ENCODE data around the gene NDUFS8.

NDUFS8 gene

DNA sequence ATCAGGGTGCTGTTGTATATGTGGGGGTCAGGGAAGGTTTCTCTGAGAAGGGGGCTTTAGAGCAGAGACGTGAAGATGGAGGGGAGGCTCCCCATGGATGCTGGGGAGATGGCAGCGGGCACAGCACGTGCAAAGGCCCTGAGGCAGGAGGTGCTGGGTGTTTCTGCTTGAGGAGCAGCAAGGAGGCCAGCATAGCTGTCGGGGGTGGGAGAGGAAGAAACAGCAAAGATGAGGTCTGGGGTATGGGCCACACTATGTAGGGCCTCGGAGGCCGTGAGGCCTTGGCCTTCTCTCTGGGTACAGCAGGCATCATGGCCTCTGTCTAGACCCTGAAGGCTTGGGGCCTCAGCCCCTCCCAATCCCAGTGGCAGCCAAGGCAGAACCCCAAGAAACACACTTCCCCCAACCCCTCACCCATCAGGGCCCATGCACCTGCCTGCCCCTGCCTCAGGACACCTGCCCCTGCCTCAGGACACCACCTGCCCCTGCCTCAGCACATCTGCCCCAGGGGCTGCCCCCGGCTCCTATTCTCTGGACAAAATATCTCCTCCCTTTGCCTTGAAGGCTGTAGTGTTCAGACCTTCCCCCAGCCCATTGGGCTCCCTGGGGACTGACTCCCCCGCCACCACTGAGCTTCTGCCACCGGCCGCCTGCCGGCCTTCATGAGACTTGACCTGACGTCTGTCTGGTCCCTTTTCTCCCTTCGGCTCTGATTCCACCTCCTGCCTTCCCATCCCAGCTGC lies 14.1 kb upstream of the NDUFS8 start:
- Histone ChIP-seq H3K4me3 (ENCODE audit: insufficient read depth, low read depth, low read length) (no peak overlapping the region), H3K4me1 (ENCODE audit: control insufficient read depth, insufficient read depth, low read length) (peaks cover 25% of the 10 kb centered on the region), H3K27ac (ENCODE audit: insufficient read depth, low read depth, low read length, poor library complexity, severe bottlenecking) (no peak overlapping the region), H3K9me3 (ENCODE audit: control insufficient read depth, low read length) (no peaks in the 10 kb centered on the region), H3K36me3 (ENCODE audit: control insufficient read depth, insufficient read depth, low read length) (no peaks in the 10 kb centered on the region), H3K27me3 (ENCODE audit: control insufficient read depth, insufficient read depth, low read length, poor library complexity, severe bottlenecking) (no peaks in the 10 kb centered on the region)
- WGBS, 2 experiments: 73 to 74% methylated on average over 13 of the region's 13 CpGs

DNA sequence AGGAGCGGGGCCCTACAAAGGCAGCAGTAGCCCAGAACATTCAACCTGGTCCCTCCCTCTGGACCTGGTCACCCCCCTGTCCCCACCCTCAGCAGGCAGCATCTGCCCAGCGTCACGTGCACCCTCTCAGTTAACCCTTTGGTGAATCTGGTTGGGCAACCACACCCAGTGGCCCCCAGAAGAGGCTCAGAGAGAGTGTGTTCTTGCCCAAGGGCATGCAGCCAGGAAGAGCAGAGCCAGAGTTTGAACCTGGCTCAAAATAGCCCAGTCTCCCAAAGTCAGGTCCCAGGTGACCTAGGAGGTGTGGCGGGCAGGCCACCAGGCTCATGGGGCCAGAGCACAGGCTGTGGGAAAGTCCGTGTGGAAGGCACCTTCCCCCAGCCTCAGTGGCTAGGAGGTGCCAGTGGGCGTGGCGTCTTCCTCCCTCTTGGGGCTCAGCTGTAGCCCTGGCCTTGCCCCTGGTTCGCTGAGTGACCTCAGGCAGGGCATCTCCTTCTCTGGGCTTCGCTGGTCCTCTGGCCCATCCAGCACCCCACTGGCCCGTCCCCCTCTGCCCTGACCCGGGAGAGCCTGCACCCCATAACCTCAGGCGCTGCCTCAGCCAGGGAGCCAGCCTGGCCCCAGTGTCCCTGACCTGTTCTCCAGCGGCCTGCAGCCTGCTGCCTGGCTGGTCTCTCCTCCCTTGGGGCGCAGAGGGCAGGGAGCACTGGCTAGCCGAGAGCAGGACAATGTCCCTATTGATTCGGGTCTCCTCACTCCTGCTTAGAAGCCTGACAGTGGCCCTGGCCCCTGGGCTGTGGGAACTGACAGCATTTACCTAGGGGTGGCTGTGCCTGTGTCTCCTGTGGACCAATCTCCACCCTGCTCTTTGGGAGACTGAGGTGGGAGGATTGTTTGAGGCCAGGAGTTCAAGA lies 13.3 kb upstream of the NDUFS8 start:
- Histone ChIP-seq H3K27ac (ENCODE audit: insufficient read depth, low read depth, low read length, poor library complexity, severe bottlenecking) (no peak overlapping the region), H3K36me3 (ENCODE audit: control insufficient read depth, insufficient read depth, low read length) (no peaks in the 10 kb centered on the region), H3K27me3 (ENCODE audit: control insufficient read depth, insufficient read depth, low read length, poor library complexity, severe bottlenecking) (no peaks in the 10 kb centered on the region), H3K9me3 (ENCODE audit: control insufficient read depth, low read length) (no peaks in the 10 kb centered on the region), H3K4me1 (ENCODE audit: control insufficient read depth, insufficient read depth, low read length) (peaks cover 19% of the 10 kb centered on the region), H3K4me3 (ENCODE audit: insufficient read depth, low read depth, low read length) (no peak overlapping the region)
- 76 to 78% methylated on average over 16 of the region's 16 CpGs for WGBS, 2 experiments

DNA sequence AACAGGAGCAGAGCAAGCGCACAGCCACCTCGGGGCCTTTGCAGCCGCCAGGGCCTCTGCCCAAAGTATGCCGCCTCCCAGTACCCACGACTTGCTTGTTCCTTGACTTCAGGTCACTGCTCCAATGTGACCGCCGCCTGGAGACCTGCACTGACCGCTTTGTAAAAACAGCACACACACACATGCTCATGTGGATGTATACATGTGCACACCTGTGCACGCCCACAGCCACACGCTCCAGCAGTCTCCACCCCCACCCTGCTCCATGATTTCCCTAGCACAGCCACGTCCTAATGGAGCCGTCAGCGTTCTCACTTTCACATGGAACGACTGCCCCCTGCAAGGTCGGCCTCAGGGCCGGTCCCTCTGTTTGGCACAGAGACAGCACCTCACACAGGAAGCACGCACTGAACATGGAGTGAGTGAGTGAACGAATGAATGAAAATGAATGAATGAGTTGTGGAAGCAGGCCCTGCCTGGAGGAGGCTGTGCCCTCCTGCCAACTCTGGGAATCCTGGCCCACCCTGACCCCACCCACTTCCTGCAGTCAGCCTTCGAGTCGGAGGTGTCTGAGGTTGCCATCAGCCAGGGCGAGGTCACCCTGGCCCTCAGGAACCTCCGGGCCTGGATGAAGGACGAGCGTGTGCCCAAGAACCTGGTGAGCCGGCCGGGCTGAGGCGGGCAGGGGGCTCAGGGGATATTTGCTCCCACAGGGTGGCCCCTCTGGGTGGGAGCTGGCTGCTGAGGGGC lies 12.3 kb upstream of the NDUFS8 start:
- no peaks in the 10 kb centered on the region for H3K27me3 ChIP-seq (ENCODE audit: control insufficient read depth, insufficient read depth, low read length, poor library complexity, severe bottlenecking)
- no peaks in the 10 kb centered on the region for H3K9me3 ChIP-seq (ENCODE audit: control insufficient read depth, low read length)
- H3K4me1 ChIP-seq (ENCODE audit: control insufficient read depth, insufficient read depth, low read length): peaks cover 13% of the 10 kb centered on the region
- no peak overlapping the region for H3K27ac ChIP-seq (ENCODE audit: insufficient read depth, low read depth, low read length, poor library complexity, severe bottlenecking)
- H3K36me3 ChIP-seq (ENCODE audit: control insufficient read depth, insufficient read depth, low read length): no peaks in the 10 kb centered on the region
- H3K4me3 ChIP-seq (ENCODE audit: insufficient read depth, low read depth, low read length): no peak overlapping the region
- 91 to 93% methylated on average over 26 to 27 of the region's 27 CpGs for WGBS, 2 experiments

DNA sequence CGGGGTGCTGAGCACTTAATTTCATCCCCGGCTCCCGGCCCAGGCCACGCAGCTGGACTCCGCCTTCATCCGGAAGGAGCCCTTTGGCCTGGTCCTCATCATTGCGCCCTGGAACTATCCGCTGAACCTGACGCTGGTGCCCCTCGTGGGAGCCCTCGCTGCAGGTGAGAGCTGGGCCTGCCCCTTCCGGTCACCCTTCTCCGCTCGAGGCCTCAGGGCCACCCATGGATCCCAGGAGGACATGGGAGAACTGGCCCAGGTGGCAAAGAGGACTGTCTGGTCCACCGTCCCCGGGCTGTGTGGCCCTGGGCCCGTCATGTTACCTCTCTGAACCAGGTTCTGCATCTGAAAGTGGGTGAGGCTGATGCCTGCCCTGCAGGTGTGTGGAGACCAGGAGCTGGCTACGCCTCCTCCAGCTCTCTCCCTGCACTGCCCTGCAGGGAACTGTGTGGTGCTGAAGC lies 11.7 kb upstream of the NDUFS8 start:
- no peaks in the 10 kb centered on the region for H3K9me3 ChIP-seq (ENCODE audit: control insufficient read depth, low read length)
- no peak overlapping the region for H3K27ac ChIP-seq (ENCODE audit: insufficient read depth, low read depth, low read length, poor library complexity, severe bottlenecking)
- H3K27me3 ChIP-seq (ENCODE audit: control insufficient read depth, insufficient read depth, low read length, poor library complexity, severe bottlenecking): no peaks in the 10 kb centered on the region
- WGBS, 2 experiments: 94 to 95% methylated on average over 18 of the region's 18 CpGs
- H3K4me1 ChIP-seq (ENCODE audit: control insufficient read depth, insufficient read depth, low read length): peaks cover 13% of the 10 kb centered on the region
- no peaks in the 10 kb centered on the region for H3K36me3 ChIP-seq (ENCODE audit: control insufficient read depth, insufficient read depth, low read length)
- H3K4me3 ChIP-seq (ENCODE audit: insufficient read depth, low read depth, low read length): no peak overlapping the region

DNA sequence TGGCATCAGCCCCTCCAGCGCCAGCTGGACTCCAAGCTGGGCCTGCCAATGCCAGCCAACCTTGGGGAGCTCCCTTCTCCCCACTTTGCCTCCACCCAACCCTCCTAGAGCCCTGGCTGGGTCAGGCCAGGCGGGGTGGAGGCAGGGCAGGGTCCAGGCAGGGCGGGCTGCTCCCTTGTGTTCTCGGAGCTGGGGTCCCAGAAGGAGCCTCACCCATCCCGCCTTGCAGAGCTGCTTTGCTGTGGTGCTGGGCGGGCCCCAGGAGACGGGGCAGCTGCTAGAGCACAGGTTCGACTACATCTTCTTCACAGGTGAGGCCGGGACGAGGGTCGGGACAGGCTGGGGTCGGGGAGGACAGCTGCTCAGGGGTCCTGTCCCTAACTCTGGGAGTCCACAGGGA lies 11.0 kb upstream of the NDUFS8 start:
- Histone ChIP-seq H3K27ac (ENCODE audit: insufficient read depth, low read depth, low read length, poor library complexity, severe bottlenecking) (no peak overlapping the region), H3K4me1 (ENCODE audit: control insufficient read depth, insufficient read depth, low read length) (peaks cover 13% of the 10 kb centered on the region), H3K27me3 (ENCODE audit: control insufficient read depth, insufficient read depth, low read length, poor library complexity, severe bottlenecking) (no peaks in the 10 kb centered on the region), H3K9me3 (ENCODE audit: control insufficient read depth, low read length) (no peaks in the 10 kb centered on the region), H3K4me3 (ENCODE audit: insufficient read depth, low read depth, low read length) (no peak overlapping the region), H3K36me3 (ENCODE audit: control insufficient read depth, insufficient read depth, low read length) (no peaks in the 10 kb centered on the region)
- WGBS, 2 experiments: 95% methylated on average over 12 of the region's 12 CpGs

DNA sequence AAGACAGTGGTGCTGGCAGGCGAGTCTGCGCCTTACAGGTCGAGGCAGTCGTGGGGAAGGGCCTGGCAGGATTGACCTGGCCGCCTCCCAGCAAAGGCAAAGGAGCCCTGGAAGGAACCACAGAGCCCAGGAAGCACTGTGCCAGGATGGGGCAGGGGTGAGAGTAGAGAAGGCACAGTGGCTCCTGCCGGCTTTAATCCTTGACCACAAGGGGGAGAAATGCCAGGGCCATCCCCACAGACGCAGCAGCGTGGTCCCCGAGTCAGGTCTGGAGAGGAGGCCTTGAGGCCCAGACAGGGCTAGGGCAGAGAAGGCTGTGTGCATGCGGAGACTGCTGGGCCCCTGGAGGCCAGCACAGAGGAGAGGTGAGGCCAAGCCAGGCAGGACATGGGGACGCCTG lies 9.9 kb upstream of the NDUFS8 start:
- H3K27ac ChIP-seq (ENCODE audit: insufficient read depth, low read depth, low read length, poor library complexity, severe bottlenecking): no peak overlapping the region
- no peak overlapping the region for H3K4me3 ChIP-seq (ENCODE audit: insufficient read depth, low read depth, low read length)
- WGBS, 2 experiments: 52 to 55% methylated on average over 11 of the region's 11 CpGs
- no peaks in the 10 kb centered on the region for H3K36me3 ChIP-seq (ENCODE audit: control insufficient read depth, insufficient read depth, low read length)
- peaks cover 13% of the 10 kb centered on the region for H3K4me1 ChIP-seq (ENCODE audit: control insufficient read depth, insufficient read depth, low read length)
- no peaks in the 10 kb centered on the region for H3K9me3 ChIP-seq (ENCODE audit: control insufficient read depth, low read length)
- H3K27me3 ChIP-seq (ENCODE audit: control insufficient read depth, insufficient read depth, low read length, poor library complexity, severe bottlenecking): no peaks in the 10 kb centered on the region

DNA sequence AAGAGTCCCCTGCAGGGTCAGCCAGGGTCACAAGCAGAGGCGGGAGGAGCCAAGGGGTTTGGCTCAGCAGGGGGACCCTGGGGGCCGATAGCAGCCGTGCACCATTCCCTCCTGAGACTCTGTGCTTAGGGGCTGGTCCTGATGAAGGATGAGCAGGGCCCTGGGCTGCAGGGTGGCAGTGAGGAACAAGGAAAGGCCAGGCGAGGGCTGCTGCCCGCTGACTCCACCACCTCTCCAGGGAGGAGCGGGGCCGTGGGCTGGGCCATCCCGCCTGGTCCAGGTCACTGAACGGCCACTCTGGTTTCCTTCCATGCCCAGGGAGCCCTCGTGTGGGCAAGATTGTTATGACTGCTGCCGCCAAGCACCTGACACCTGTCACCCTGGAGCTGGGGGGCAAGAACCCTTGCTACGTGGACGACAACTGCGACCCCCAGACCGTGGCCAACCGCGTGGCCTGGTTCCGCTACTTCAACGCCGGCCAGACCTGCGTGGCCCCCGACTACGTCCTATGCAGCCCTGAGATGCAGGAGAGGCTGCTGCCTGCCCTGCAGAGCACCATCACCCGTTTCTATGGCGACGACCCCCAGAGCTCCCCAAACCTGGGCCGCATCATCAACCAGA lies 9.2 kb upstream of the NDUFS8 start:
- Histone ChIP-seq H3K9me3 (ENCODE audit: control insufficient read depth, low read length) (no peaks in the 10 kb centered on the region), H3K4me1 (ENCODE audit: control insufficient read depth, insufficient read depth, low read length) (peaks cover 13% of the 10 kb centered on the region)
- 72 to 73% methylated on average over 27 of the region's 27 CpGs for WGBS, 2 experiments

DNA sequence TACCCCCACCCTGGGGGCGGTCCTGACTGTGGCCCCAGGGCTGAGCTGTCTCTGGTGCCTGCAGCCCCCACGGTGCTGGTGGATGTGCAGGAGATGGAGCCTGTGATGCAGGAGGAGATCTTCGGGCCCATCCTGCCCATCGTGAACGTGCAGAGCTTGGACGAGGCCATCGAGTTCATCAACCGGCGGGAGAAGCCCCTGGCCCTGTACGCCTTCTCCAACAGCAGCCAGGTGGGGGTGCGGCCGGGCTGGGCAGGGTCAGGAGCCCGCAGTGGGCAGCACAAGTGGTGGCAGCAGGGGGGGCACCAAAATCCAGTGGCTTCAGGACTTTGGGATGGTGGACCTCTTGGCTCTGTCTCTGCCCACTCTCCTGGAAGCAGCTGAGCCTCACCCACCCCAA lies 8.0 kb upstream of the NDUFS8 start:
- H3K9me3 ChIP-seq (ENCODE audit: control insufficient read depth, low read length): no peaks in the 10 kb centered on the region
- H3K27ac ChIP-seq (ENCODE audit: insufficient read depth, low read depth, low read length, poor library complexity, severe bottlenecking): no peak overlapping the region
- H3K36me3 ChIP-seq (ENCODE audit: control insufficient read depth, insufficient read depth, low read length): no peaks in the 10 kb centered on the region
- H3K4me3 ChIP-seq (ENCODE audit: insufficient read depth, low read depth, low read length): no peak overlapping the region
- no peaks in the 10 kb centered on the region for H3K27me3 ChIP-seq (ENCODE audit: control insufficient read depth, insufficient read depth, low read length, poor library complexity, severe bottlenecking)
- WGBS, 2 experiments: 89 to 91% methylated on average over 13 of the region's 13 CpGs
- H3K4me1 ChIP-seq (ENCODE audit: control insufficient read depth, insufficient read depth, low read length): peaks cover 13% of the 10 kb centered on the region

More for the DNA sequence above, 9.2 kb upstream of the NDUFS8 start:
- H3K27me3 ChIP-seq (ENCODE audit: control insufficient read depth, insufficient read depth, low read length, poor library complexity, severe bottlenecking): no peaks in the 10 kb centered on the region
- no peak overlapping the region for H3K27ac ChIP-seq (ENCODE audit: insufficient read depth, low read depth, low read length, poor library complexity, severe bottlenecking)
- no peak overlapping the region for H3K4me3 ChIP-seq (ENCODE audit: insufficient read depth, low read depth, low read length)
- H3K36me3 ChIP-seq (ENCODE audit: control insufficient read depth, insufficient read depth, low read length): no peaks in the 10 kb centered on the region

DNA sequence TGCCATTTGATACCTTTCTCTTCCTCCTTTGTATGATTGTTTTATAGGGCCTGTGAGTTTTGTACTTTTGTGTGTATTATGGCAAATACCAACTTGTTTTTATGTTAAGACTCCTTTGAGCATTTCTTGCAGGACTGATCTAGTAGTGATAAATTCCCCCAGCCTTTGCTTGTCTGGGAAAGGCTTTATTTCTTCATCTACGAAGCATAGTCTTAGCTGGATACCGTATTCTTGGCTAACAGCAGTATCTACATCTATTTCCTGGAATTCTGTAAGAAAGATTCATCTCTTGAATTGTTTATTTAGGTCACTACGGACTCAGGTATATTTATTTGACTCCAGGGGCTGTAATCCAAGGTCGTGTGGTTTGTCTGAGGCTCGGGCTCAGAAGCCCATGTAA lies 6.0 kb upstream of the NDUFS8 start:
- Histone ChIP-seq H3K27ac (ENCODE audit: insufficient read depth, low read depth, low read length, poor library complexity, severe bottlenecking) (no peak overlapping the region), H3K36me3 (ENCODE audit: control insufficient read depth, insufficient read depth, low read length) (no peaks in the 10 kb centered on the region), H3K4me1 (ENCODE audit: control insufficient read depth, insufficient read depth, low read length) (peaks cover 24% of the 10 kb centered on the region), H3K27me3 (ENCODE audit: control insufficient read depth, insufficient read depth, low read length, poor library complexity, severe bottlenecking) (no peaks in the 10 kb centered on the region), H3K9me3 (ENCODE audit: control insufficient read depth, low read length) (no peaks in the 10 kb centered on the region), H3K4me3 (ENCODE audit: insufficient read depth, low read depth, low read length) (no peak overlapping the region)
- WGBS, 2 experiments: 94 to 95% methylated on average over 5 of the region's 5 CpGs

Measured in ectodermal cell (in vitro differentiated cells).